GM19395 (cell line): ENCODE results near the gene ARHGEF16.

Experiments used
- ATAC-seq: cut with Tn5 transposase; IDR thresholded peaks from one replicate; pipeline ENCODE4 v1.9.1; 2021; ENCODE audit warnings: mild to moderate bottlenecking, moderate library complexity; ENCODE audit not compliant: unreplicated experiment

Gene ARHGEF16

DNA sequence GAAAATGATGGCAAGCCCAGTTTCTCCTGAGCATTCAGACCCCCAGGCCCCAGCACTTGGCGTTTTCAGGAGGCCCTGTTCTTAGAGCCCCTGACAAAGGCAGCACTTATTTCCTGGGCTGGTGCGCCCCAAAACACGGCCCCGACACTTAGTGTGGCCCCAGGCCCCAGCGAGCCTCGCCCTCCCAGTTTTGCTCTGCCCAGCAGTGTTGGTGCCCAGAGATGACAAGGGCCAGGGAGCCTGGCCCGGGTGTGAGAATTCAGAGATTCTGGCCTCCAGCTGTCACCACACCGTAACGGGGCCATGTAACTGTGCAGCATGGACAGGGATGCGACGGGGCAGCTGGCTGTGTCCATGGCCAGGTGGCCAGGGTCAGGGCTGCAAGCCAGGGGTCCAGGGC is 18.0 kb upstream of the ARHGEF16 start:
- ATAC-seq: no peak

DNA sequence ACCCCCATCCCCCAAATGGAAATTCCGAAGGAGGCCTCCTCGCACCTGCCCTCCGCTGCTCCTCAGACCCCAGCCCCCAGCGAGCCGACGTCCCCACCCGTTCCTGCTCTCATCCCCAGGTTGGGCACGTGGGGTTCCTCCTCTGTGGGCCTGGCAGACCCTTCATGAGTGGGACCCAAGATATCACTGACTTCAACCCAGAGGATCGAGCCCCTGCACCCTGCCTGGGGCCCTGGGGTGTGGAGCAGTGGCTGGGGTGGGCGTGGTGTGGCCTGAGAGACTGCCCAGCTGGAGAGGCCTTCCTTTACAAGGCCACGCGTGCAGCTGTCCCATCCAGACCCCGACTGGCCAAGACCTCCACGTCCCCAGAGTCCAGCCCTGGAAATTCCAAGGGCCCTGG is 17.6 kb upstream of the ARHGEF16 start:
- no peak for ATAC-seq

DNA sequence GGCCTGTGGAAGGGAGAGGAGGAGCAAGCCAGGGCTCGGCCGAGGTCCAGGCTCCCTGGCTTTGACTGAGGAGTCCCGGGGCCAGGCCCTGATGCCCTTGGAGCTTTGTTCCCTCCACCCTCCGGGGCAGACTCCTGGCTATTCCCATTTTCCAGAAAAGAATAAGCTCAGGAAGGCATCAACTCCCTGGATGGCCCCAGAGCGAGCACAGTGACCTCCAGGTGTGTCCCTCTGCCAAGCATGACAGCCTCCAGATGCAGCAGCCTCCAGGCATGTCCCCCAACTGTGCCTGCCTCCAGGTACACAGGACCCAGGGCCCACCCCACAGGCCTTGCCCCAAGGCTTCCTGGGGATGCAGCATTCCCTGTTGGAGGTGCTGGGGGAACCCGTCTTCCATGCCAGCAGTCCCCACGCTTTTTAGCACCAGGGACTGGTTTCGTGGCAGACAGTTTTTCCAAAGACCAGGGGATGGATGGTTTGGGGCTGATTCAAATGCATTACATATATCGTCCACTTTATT is 15.7 kb upstream of the ARHGEF16 start:
- ATAC-seq: no peak

DNA sequence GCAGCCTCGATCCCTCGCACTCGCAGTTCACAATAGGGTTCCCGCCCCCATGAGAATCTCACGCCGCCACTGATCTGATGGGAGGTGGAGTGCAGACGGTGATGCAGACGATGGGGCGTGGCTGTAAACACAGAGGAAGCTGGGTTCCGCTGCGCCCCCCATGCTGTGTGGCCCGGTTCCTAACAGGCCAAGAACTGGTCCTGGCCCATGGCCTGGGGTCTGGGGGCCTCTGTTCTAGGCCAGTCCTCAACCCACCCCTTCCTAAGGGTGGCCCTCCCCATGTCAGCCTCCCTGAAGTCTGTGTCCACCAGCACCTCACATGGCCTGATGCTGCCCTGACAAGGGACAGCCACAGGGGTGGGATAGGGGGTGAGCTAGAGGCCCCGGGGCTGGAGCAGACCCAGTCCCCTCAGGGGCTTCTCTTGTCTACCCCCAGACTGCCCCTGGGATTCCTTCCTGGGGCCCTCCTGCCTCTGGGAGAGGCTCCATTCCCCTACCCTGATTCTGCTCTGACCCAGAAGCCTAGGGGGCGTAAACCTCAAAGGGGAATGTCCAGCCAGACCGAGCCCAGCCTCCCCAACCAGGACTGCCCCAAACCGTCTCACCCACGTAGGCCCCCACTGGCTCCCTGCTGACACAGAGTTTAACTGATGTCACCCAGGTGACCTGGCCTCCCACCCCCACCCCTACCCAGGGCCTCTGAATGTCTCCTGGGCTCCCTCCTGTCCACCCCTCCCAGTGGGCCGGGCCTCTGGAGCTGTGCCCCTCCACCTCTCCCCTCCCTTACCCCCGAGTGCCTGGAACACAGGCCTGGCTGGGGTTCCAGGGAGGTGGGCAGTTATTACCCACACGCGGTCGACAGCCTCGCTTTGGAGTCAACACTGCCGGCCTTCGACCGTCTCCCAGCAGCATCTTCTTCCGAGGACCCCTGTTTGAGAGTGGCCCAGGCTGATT is 14.8 kb upstream of the ARHGEF16 start:
- ATAC-seq: no peak

DNA sequence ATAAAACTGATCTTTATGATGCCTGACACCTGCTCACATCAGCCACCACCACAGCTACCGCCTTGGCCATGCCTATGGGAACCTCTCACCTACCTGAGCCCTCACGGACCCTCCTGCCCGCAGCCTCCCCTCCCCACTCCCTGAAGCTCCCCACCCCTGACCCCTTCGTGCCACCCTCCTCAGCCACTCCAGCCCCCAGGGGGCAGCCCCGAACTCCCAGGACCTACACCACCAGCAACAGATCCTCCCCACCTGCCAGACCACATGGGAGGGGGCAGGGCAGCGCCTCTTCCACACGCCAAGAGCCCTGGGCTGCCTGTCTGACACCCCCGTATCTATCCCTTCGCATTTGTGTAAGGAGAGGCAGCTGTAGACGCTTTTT is 14.2 kb upstream of the ARHGEF16 start:
- ATAC-seq: no peak

DNA sequence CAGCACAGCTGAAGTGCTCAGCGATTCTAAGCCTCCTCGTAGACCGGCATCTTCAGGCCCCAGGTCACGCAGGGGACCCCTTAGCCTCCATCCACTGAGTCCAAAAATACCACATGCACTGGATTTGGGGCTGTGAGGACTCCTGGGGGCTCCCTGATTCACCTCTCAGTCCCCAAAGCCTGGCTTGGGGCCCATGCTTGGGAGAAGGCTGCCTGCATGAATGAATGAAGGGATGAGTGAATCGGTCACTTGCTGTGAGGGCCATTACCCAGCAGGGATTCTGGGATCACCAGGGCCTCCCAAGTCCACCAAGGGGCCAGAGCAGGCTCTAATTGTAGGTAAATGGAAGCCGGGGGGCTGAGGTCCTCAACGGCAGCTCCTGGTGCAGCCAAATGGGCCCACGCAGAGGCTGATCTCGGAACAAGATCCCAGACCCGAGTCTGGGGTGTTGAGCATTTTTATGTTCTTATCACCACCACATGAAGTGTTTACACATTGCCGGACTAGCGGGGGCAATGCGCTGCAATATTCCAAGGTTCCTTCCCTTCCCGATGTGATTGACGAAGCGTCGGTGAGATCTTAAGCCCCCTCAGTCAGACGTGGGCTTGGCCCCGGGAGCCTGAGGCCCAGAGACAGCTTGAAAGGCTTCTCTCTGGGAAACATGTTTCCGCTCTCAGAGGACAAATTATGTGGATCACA is 13.6 kb upstream of the ARHGEF16 start:
- ATAC-seq: no peak

DNA sequence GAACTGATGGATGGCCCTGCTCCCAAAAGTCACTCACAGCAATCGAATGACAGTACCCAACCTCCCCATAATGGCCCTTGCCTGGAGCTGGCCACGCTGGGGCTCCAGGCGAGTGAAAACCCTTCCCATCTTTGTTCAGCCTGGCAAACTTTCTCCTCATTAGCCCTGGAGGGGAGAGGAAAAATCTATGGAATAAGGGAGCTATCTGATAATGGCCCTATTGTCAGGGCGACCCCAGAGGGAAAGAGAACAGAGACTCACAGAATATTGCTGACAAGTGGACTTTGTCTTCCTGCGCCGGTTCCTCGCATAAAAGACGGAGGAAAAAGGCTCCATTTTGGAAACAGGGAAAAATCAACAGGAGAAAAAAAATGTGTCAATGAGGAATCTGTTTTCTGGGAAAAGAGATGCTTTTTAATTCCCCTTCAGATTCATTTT is 13.0 kb upstream of the ARHGEF16 start:
- no peak for ATAC-seq

DNA sequence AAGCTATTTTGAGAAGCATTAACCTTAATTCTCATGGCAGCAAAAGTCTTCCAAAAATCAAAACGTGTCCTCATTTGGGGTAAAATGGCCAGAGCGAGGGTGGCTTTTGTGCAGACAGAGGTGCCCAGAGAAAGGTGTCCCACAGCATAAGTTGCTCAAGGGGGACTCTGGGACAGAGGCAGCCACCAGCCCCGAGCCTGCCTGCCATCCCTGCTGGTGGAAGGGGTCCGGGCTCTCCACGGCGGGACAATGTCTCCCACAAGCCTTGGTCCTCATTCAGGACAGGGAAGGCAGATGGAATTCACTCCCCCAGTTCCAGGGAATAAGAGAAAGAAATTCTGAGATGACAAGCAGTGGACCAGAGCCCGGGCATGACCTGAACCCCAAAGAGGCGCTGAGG is 12.6 kb upstream of the ARHGEF16 start:
- no peak for ATAC-seq

DNA sequence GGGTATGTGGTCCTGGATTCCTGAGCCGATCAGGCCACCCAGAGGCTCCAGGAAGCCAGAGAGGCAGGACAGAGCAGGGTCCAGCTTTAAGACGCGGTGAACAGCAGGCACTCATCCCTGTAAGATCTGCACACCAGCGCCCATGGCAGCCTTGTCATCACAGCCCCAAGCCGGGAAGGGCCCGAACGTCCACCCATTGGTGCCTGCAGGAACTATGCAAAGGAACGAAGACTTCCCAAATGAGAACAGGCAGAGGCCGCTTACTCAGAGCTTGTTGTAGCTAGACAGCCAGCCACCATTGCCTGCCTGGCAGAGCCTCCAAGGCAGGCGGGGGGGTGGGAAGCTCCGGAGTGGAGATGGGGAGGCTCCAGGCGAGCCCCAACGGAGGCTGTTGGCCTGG is 12.1 kb upstream of the ARHGEF16 start:
- ATAC-seq: no peak

DNA sequence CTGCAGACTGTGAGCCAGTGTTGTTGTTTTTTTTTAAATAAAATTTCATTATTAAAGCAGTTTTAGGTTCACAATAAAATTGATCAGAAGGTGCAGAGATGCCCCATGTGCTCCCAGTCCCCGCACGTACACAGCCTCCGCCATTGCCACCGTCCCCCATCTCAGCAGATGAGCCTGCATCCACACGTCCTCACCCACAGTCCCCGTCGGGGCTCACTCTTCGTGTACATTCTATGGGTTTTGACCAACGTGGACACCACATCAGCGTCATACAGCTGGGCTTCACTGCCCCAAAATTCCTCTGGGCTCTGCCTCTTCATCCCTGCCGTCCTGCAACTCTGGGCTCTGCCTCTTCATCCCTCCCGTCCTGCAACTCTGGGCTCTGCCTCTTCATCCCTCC is 11.6 kb upstream of the ARHGEF16 start:
- ATAC-seq: no peak

DNA sequence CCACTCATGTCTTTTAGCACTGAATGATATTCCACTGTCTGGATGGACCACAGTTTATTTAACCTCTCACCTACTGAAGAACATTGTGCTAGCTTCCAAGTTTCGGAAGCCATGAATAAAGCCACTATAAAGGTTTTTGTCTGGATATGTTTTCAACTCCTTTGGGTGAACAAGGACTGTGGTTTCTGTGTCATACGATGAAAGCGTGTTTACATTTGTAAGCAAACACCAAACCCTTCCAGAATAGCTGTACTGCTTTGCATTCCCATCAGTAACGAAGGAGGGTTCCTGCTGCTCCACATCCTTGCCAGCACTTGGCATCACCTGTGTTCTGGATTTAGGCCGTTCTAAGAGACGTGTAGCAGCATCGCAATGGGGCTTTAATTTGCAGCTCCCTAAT is 10.7 kb upstream of the ARHGEF16 start:
- ATAC-seq: no peak

DNA sequence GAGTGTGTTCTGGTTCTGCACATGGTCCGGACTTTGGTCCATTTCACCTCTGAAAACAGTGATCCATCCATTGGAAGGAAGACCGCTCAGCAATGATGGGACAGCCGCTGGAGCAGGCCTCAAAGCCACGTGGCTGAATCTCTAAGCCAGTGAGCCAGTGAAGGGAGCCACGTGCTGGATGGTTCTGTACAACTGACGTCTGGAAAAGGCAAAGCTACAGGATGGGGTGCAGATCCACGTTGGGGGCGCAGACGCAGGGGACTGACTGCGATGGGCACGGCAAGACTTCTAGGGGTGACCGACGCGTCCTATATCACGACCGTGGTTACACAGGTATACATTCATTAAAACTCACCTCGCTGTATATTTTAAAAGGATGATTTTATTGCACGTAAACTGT is 10.2 kb upstream of the ARHGEF16 start:
- no peak for ATAC-seq

DNA sequence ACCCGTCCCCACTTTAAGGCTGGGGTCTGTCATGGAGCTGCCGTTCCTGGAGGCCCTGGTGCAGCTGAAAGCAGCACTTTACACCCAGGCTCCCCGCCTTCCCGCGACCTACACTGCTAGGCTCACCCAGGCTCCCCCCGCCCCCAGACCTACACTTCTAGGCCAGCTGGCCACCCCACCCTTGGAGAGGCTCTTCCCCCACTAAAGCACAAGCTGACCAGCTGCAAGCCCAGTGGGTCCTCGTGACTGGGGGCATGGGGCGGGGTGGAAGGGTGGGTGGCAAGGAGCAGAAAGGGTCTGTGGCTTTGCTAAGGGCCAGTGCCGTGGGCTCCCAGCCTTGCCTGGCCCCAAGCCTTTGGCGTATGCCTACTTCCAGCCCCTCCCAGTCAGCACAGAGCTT is 9.7 kb upstream of the ARHGEF16 start:
- ATAC-seq: no peak

DNA sequence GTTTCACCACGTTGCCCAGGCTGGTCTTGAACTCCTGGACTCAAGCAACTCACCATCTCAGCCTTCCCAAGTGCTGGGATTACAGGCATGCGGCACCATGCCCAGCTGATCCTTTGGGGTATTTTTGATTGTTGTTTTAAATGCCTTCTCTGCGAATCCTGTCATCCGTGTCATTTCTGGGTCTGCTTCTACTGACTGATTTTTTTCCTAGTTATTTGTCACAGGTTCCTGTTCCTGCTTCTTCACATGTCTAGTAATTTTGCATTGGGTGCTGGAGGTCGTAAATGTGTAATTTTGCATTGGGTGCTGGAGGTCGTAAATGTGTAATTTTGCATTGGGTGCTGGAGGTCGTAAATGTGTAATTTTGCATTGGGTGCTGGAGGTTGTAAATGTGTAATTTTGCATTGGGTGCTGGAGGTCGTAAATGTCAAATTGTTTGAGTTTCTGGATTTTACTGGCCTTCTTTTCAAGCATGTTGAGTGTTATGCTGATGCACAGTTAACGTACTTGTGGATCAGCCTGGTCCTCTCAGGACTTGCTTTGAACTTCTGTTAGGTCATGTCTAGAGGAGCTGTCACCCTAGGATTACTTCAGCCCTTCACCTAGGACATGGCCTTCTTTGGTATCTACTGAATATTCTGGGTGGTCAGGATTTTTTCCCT is 4.1 kb upstream of the ARHGEF16 start:
- no peak for ATAC-seq

DNA sequence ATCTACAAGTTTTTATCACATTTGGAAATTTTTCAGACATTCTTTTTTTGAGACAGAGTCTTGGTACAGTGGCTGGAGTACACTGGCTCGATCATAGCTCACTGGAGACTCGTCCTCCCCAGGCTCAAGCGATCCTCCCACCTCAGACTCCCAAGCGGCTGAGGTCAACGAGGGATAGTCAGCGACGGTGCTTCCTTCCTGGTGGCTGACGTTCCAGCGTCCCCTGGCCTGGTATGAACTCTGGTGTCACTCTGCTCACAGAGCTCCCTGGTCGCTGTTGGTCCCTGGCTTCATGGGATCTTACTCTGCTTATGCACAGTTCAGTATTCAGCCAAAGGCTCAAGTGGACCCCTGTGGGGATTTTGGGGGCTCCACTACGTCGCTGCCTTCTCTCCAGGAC is 3.5 kb upstream of the ARHGEF16 start:
- ATAC-seq: no peak

DNA sequence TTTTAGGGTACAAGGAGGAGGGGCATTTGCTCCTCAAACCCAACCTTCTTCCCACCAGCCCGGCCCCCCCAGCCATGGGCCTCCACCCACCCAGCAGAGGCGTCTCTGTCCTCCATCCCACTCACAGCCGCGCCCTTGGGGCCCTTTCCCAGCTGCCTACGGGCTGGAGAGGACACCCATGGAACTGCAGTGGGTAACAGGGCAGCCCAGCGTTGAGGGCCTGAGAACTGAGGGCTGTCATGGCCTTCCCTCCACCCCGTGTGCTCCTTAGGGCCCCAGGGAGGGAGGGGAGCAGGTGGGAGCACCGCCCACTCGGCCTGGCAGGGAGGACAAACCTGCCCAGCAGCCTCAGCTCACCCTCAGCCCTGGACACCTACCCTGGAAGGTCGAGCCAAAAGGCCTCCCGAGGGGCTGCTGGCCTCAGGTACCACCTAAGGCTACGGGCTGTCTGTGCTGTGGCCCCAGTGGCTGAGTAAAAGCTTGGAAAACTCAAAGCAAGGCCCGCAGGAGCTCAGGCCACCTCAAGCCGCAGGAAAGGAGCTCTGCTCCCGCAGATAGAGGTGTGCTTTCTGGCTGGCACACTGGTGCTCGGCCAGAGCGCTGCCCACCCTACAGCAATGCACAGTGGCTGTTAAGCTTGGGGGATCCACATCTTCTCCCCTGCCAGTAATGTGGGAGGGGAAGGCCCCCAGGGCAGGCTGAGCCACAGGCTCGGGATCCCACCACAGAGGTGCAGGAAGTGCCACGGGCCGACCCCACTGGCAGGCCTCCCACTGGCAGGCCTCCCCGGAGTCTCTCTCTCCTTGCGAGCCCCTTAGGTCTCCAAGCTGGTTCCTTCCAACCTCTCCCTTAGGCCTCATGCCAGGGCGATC is 2.2 kb upstream of the ARHGEF16 start:
- no peak for ATAC-seq

DNA sequence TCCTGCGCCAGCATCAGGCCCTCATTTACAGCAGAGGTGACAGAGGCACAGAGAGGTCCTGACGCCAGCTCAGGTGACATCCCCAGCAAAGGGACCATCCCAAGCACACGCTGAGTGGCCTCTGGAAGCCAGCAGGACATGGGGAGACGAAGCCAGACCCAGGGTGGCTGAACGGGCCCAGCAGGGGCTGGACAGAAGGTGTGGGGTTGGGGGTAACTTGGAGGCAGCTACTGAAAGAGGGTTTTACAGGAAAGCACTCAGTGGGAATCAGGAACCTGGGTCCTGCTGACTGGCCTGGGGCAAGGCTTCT is 1.6 kb upstream of the ARHGEF16 start:
- no peak for ATAC-seq

DNA sequence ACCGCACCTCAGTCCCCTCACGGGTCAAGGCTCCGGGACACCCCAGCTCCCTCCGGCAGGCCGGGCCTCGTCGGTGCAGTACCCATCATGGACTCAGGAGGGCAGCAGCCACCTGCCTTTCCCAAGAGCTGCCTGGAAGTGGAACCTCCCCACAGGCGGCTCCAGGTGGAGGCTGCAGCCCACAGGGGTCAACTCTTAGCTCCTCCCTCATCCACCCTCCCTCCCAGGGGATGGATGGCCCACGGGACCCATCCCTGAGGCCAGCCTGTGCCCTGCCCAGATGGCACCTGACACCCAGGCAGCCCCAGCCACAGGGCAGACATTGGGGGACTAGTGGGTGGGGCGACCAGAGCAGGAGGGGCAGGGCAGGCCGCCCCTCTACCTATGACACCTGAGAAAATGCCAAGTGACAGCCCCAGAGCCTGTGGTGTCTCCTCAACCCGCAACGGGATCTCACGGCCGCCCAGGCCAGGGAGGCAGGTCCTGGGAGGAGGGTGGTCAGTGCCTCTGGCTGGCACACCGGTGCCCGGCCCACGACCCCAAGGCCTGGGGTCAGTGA is 1.2 kb upstream of the ARHGEF16 start:
- ATAC-seq: no peak

DNA sequence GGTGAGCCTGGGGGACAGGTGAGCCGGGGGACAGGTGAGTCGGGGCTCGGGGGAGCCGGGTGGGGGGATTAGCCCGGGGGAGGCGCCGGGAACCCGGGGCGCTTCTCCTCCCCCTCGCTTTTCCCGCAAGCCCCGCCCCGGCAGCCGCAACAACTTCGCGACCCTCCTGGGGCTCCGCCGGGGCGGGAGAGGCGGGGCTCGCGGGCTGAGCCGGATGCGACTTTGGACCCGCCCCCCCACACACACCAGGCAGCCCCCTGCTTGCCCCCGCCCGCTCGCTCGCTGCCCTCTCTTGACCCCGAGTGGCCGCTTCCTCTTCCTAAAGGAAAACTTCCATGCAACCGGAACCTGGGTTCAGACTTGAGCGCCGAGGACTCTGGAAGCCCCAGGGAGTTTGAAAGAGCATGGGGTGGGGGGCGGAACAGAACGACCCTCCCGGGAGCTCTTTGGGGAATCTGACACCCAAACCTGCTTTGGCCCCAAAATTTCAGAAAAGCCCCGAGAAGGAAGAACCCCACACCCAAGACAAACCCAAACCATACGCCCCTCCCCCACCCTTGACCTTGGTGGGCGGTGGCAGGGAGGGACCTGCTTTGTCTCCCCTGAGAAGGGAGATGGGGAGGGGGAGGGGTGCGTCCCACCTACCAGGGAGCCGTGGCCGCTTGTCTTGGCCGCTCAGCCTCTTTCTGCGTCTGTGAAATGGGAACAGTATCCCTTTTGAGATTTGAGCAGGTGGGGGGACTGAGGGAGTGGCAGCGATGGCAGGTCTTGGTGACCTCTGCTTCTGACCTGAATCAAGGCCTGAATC is 550 bp downstream of the ARHGEF16 start:
- no peak for ATAC-seq
